Stimulated activated naive CD4-positive, alpha-beta T cell treated with Interleukin-2 at 50 U/mL for 16 hours (primary cell): ENCODE data around the gene LDLRAP1.
"Not testable (repeated sequence)": the region's sequence is repeated elsewhere in the genome, so short reads cannot be mapped to it uniquely, and the experiment has no call there.

Experiments
- DNase-seq: peaks from one replicate; lab custom pipeline; 2025; lab: John Stamatoyannopoulos, UW

Gene LDLRAP1

GRCh38 chr1:25543425-25544242 lies at the start of gene LDLRAP1:
TSS of gene LDLRAP1 (plus strand) at chr1:25543606. CDS start at chr1:25543699, 93 bp downstream.
- DNase-seq: peak; percentile 49

- no peak for DNase-seq
These were observed 48.5 kb upstream of the LDLRAP1 start for GRCh38 chr1:25494952-25495351.

- no peak for DNase-seq
These were observed 42.7 kb upstream of the LDLRAP1 start for GRCh38 chr1:25500694-25501093.

- no peak for DNase-seq
These were observed 42.0 kb upstream of the LDLRAP1 start for GRCh38 chr1:25501235-25502058.

GRCh38 chr1:25502957-25503356 lies 40.4 kb upstream of the LDLRAP1 start:
- DNase-seq: no peak

- DNase-seq: peak; percentile 55
These were observed 39.6 kb upstream of the LDLRAP1 start for GRCh38 chr1:25503551-25504426.

GRCh38 chr1:25504706-25505595 lies 38.5 kb upstream of the LDLRAP1 start:
- no peak for DNase-seq

- DNase-seq: no peak
These were observed 37.6 kb upstream of the LDLRAP1 start for GRCh38 chr1:25505656-25506385.

GRCh38 chr1:25506566-25507463 lies 36.6 kb upstream of the LDLRAP1 start:
- DNase-seq: not testable (repeated sequence)

- no peak for DNase-seq
These were observed 29.7 kb upstream of the LDLRAP1 start for GRCh38 chr1:25513666-25514065.

- DNase-seq: no peak
These were observed 28.4 kb upstream of the LDLRAP1 start for GRCh38 chr1:25515033-25515432.

GRCh38 chr1:25516686-25517085 lies 26.7 kb upstream of the LDLRAP1 start:
- DNase-seq: no peak

- no peak for DNase-seq
These were observed 25.7 kb upstream of the LDLRAP1 start for GRCh38 chr1:25517476-25518394.

GRCh38 chr1:25519624-25520023 lies 23.8 kb upstream of the LDLRAP1 start:
- no peak for DNase-seq

GRCh38 chr1:25520446-25521061 lies 22.9 kb upstream of the LDLRAP1 start:
- peak; percentile 63 for DNase-seq

GRCh38 chr1:25522031-25522655 lies 21.3 kb upstream of the LDLRAP1 start:
- no peak for DNase-seq

GRCh38 chr1:25523542-25523941 lies 19.9 kb upstream of the LDLRAP1 start:
- no peak for DNase-seq
